Measurements from ENCODE around the gene BBLN. TPM values are rescaled to one million over a fixed set of nuclear protein-coding genes. Genes with fewer than 3 reads are reported as not detected.

The BBLN gene
- total RNA-seq, 2 experiments from 2014 or later, result 85.1 to 85.3 TPM

- peaks cover 12% of the 10 kb centered on the region for H3K4me1 Mint-ChIP-seq
- H3K4me3 Mint-ChIP-seq, result no peak overlapping the region
- H3K9me3 Mint-ChIP-seq (ENCODE audit: low read depth), result no peaks in the 10 kb centered on the region
- CTCF ChIA-PET, result interaction anchor here (1.6 kb wide), 1 partner anchor 15 kb away, joined by 6 read pairs; no protein-coding TSS in a partner anchor
- DNase-seq, result no peak
- no peak for ATAC-seq
- H3K27me3 Mint-ChIP-seq, result no peaks in the 10 kb centered on the region
- H3K27ac Mint-ChIP-seq, result no peak overlapping the region
- H3K36me3 Mint-ChIP-seq, result no peaks in the 10 kb centered on the region
Observed at GRCh38 chr9:128143525-128144238, 16.4 kb upstream of the BBLN start.

GRCh38 chr9:128144239-128145181 is 15.6 kb upstream of the BBLN start:
- Mint-ChIP-seq H3K27ac (no peak overlapping the region), H3K27me3 (no peaks in the 10 kb centered on the region), H3K36me3 (no peaks in the 10 kb centered on the region), H3K4me3 (no peak overlapping the region), H3K9me3 (ENCODE audit: low read depth) (no peaks in the 10 kb centered on the region), H3K4me1 (peaks cover 12% of the 10 kb centered on the region)
- CTCF ChIA-PET, result interaction anchor here (1.6 kb wide), 1 partner anchor 16 kb away, joined by 6 read pairs; no protein-coding TSS in a partner anchor
- ATAC-seq (no peak), DNase-seq (no peak)

GRCh38 chr9:128145536-128145935 is 14.5 kb upstream of the BBLN start:
- CTCF ChIA-PET, result interaction anchor here (0.6 kb wide), 1 partner anchor 91 kb away, joined by 4 read pairs; no protein-coding TSS in a partner anchor
- peaks cover 12% of the 10 kb centered on the region for H3K4me1 Mint-ChIP-seq
- no peak for DNase-seq
- H3K27ac Mint-ChIP-seq, result no peak overlapping the region
- H3K4me3 Mint-ChIP-seq, result no peak overlapping the region
- no peak for ATAC-seq
- H3K9me3 Mint-ChIP-seq (ENCODE audit: low read depth), result no peaks in the 10 kb centered on the region
- H3K27me3 Mint-ChIP-seq, result no peaks in the 10 kb centered on the region
- H3K36me3 Mint-ChIP-seq, result no peaks in the 10 kb centered on the region

DNA sequence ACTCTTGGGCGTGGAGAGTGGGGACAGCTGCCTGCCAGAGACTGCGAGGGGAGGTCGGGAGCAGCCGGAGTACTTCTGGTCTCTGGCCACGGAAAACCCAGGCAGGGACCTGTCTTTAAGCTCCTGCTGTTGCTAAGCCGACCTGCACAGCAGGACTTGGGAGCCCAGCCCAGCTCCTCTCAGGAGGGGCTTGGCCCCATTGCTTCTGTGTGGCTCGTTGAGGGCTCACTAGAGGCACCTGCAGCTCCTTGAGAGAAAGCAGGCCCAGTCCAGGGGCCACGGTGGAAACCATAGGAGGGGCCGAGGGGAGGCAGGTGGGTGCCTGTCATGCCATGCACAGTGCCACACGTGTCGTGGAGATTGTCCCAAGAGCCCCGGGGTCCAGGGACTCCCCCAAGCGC is 14.1 kb upstream of the BBLN start:
- Mint-ChIP-seq H3K27ac (no peak overlapping the region), H3K4me1 (peaks cover 12% of the 10 kb centered on the region), H3K27me3 (no peaks in the 10 kb centered on the region), H3K36me3 (no peaks in the 10 kb centered on the region), H3K9me3 (ENCODE audit: low read depth) (no peaks in the 10 kb centered on the region), H3K4me3 (no peak overlapping the region)
- DNase-seq (no peak), ATAC-seq (no peak)
- CTCF ChIA-PET, result interaction anchor here (0.6 kb wide), 1 partner anchor 91 kb away, joined by 4 read pairs; no protein-coding TSS in a partner anchor

DNA sequence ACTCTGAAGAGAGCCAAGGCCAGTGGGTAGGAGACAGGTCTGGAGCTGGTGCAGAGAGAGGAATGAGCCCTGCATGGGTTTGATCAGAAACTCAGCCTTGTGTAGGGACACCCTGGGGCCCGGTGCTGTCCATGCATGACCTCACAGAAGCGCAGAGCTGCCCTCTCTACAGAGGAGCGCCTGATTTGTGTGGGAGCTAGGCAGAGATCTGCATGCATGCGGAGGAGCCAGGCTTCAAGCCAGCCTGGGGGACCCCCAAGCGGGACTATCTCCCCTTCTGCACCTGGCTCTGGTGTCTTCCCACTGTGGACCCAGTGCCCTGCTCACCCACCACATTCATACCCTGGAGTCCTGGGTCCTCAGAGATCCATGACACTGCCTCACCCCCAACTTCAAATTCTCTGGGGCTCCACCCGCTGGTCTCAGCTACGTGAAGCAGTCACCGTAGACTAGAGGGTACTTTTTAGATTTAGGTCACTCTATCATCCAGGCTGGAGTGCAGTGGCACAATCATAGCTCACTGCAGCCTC is 13.4 kb upstream of the BBLN start:
- Mint-ChIP-seq H3K4me1 (peaks cover 12% of the 10 kb centered on the region), H3K9me3 (ENCODE audit: low read depth) (no peaks in the 10 kb centered on the region), H3K36me3 (no peaks in the 10 kb centered on the region), H3K27me3 (no peaks in the 10 kb centered on the region), H3K4me3 (no peak overlapping the region), H3K27ac (no peak overlapping the region)
- ATAC-seq (no peak), DNase-seq (no peak)
- CTCF ChIA-PET, result no interaction called here

DNA sequence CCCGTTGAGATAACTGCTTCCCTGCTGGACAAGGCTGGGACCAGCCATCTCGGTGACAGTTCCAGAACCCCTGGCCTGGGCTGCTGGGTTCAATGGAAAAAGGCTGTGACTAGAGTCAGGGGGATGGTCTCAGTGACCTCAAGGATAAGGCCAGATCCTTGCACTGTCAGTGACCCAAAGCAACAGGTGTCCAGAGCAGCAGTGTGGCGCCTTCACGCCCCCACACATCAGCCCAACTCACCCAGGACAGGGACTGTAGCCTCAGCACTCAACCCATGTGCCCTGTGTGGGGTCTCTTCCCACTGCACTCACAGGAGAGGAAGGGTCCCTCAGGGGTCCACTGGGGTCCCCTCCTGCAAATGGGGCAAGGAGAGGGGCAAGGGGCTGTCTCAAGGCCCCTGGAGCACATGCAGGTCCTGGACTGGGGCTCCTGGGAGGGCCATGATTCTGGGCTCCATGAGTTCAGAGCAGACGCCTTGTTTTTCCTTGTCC is 11.5 kb upstream of the BBLN start:
- no peaks in the 10 kb centered on the region for H3K36me3 Mint-ChIP-seq
- no peaks in the 10 kb centered on the region for H3K27me3 Mint-ChIP-seq
- H3K9me3 Mint-ChIP-seq (ENCODE audit: low read depth), result no peaks in the 10 kb centered on the region
- ATAC-seq (no peak), DNase-seq (no peak)
- H3K27ac Mint-ChIP-seq, result no peak overlapping the region
- H3K4me1 Mint-ChIP-seq, result peaks cover 2% of the 10 kb centered on the region
- no peak overlapping the region for H3K4me3 Mint-ChIP-seq
- CTCF ChIA-PET, result interaction anchor here (1.0 kb wide), 1 partner anchor 31 kb away, joined by 3 read pairs; no protein-coding TSS in a partner anchor

DNA sequence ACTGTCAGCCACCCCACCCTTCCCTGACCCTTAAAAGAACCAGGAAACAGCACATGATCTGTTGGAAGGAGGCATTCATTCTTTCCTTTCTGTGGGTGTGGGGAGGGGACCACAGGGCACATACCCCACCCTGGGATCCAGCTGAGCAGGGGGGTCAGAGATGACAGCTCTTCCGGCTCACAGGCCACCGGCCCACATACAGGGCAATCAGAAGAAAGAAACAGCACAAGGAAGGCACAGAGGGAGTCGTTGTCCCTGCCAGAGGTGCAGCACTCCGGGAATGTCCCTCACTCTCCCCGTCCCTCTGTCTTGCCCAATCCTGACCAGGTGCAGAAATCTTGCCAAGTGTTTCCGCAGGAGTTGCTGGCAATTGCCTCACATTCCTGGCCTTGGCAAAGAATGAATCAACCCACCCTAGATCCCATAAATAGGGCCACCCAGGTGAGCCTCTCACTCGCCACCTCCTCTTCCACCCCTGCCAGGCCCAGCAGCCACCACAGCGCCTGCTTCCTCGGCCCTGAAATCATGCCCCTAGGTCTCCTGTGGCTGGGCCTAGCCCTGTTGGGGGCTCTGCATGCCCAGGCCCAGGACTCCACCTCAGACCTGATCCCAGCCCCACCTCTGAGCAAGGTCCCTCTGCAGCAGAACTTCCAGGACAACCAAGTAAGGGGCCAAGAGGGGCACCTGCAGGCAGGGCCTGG is 10.9 kb upstream of the BBLN start, which contains the start of gene LCN2:
LCN2 (plus strand) TSS at position 453 of the 701 bp plus-strand sequence; CDS start at position 526, 73 bp downstream.
- no peak within 1 kb of the TSS for H3K27ac Mint-ChIP-seq
- ATAC-seq, result no peak
- CTCF ChIA-PET, result no interaction called here
- no peaks in the 10 kb centered on the region for H3K36me3 Mint-ChIP-seq
- no peak within 1 kb of the TSS for H3K4me3 Mint-ChIP-seq
- H3K4me1 Mint-ChIP-seq, result no peaks in the 10 kb centered on the region
- H3K9me3 Mint-ChIP-seq (ENCODE audit: low read depth), result no peaks in the 10 kb centered on the region
- no peak for DNase-seq
- no peaks in the 10 kb centered on the region for H3K27me3 Mint-ChIP-seq

- Mint-ChIP-seq H3K4me3 (no peak overlapping the region), H3K36me3 (no peaks in the 10 kb centered on the region), H3K27me3 (no peaks in the 10 kb centered on the region), H3K9me3 (ENCODE audit: low read depth) (no peaks in the 10 kb centered on the region), H3K4me1 (no peaks in the 10 kb centered on the region), H3K27ac (no peak overlapping the region)
- ATAC-seq (no peak), DNase-seq (no peak)
- CTCF ChIA-PET, result no interaction called here
Observed at GRCh38 chr9:128149951-128150593, 10.0 kb upstream of the BBLN start.

GRCh38 chr9:128150594-128151308 is 9.3 kb upstream of the BBLN start:
- Mint-ChIP-seq H3K9me3 (ENCODE audit: low read depth) (no peaks in the 10 kb centered on the region), H3K4me1 (no peaks in the 10 kb centered on the region), H3K36me3 (no peaks in the 10 kb centered on the region), H3K27me3 (no peaks in the 10 kb centered on the region), H3K4me3 (no peak overlapping the region), H3K27ac (no peak overlapping the region)
- ATAC-seq (no peak), DNase-seq (no peak)
- CTCF ChIA-PET, result interaction anchor here (1.0 kb wide), 1 partner anchor 11 kb away, joined by 3 read pairs; no protein-coding TSS in a partner anchor

- ATAC-seq (no peak), DNase-seq (no peak)
- Mint-ChIP-seq H3K27me3 (no peaks in the 10 kb centered on the region), H3K36me3 (no peaks in the 10 kb centered on the region), H3K9me3 (ENCODE audit: low read depth) (no peaks in the 10 kb centered on the region), H3K4me1 (no peaks in the 10 kb centered on the region), H3K4me3 (no peak overlapping the region), H3K27ac (no peak overlapping the region)
- CTCF ChIA-PET, result interaction anchor here (1.0 kb wide), 1 partner anchor 10 kb away, joined by 3 read pairs; no protein-coding TSS in a partner anchor
Observed at GRCh38 chr9:128151309-128152132, 8.5 kb upstream of the BBLN start.

Data from activated CD8-positive, alpha-beta memory T cell treated with anti-CD3 and anti-CD28 coated beads, Interleukin-2, amount 10 ng/mL, durations not matched to agents 7 days and 5 days (primary cell).